ENCODE results near the gene GTF2I.

Gene GTF2I

GRCh38 chr7:74682829-74683228 is 25.3 kb downstream of the GTF2I start:
- Histone ChIP-seq H3K9ac (ENCODE audit: low read depth, low read length) (no peak overlapping the region), H3K4me2 (ENCODE audit: insufficient read depth, low read length) (no peak overlapping the region), H3K27ac (ENCODE audit: low read length) (no peak overlapping the region), H3K4me1 (ENCODE audit: insufficient read depth, low read length) (no peaks in the 10 kb centered on the region), H3K36me3 (ENCODE audit: insufficient read depth, low read length) (peaks cover 23% of the 10 kb centered on the region), H3K4me3 (ENCODE audit: low read depth in 1 of 2, low read length in 2 of 2) (no peak overlapping the region), H3K27me3 (ENCODE audit: insufficient read depth, low read length, poor library complexity) (no peaks in the 10 kb centered on the region), H4K20me1 (ENCODE audit: insufficient read depth, low read length) (peaks cover 77% of the 10 kb centered on the region), H3K79me2 (ENCODE audit: insufficient read depth, low read length) (peaks cover 99% of the 10 kb centered on the region), H3K9me3 (ENCODE audit: insufficient read depth, low read length, severe bottlenecking) (no peaks in the 10 kb centered on the region), H2AFZ (ENCODE audit: low read depth, low read length) (no peak overlapping the region)
- ATAC-seq (ENCODE audit: insufficient read depth, low read depth) (no peak), DNase-seq (no peak)
- no peak for TF ChIP-seq EZH2 (IDR thresholded peaks at IDR 0.05; ENCODE audit: borderline replicate concordance, low read depth, low read length, severe bottlenecking)
- TF ChIP-seq, protein P1, sequence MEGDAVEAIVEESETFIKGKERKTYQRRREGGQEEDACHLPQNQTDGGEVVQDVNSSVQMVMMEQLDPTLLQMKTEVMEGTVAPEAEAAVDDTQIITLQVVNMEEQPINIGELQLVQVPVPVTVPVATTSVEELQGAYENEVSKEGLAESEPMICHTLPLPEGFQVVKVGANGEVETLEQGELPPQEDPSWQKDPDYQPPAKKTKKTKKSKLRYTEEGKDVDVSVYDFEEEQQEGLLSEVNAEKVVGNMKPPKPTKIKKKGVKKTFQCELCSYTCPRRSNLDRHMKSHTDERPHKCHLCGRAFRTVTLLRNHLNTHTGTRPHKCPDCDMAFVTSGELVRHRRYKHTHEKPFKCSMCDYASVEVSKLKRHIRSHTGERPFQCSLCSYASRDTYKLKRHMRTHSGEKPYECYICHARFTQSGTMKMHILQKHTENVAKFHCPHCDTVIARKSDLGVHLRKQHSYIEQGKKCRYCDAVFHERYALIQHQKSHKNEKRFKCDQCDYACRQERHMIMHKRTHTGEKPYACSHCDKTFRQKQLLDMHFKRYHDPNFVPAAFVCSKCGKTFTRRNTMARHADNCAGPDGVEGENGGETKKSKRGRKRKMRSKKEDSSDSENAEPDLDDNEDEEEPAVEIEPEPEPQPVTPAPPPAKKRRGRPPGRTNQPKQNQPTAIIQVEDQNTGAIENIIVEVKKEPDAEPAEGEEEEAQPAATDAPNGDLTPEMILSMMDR (IDR thresholded peaks at IDR 0.05; ENCODE audit: borderline replicate concordance, extremely low read depth, low read length, poor library complexity, severe bottlenecking): no peak

- Histone ChIP-seq H3K27me3 (ENCODE audit: insufficient read depth, low read length, poor library complexity) (no peaks in the 10 kb centered on the region), H3K9me3 (ENCODE audit: insufficient read depth, low read length, severe bottlenecking) (no peaks in the 10 kb centered on the region), H3K4me3 (ENCODE audit: low read depth in 1 of 2, low read length in 2 of 2) (no peak overlapping the region), H3K4me2 (ENCODE audit: insufficient read depth, low read length) (no peak overlapping the region), H3K9ac (ENCODE audit: low read depth, low read length) (no peak overlapping the region), H2AFZ (ENCODE audit: low read depth, low read length) (no peak overlapping the region), H3K27ac (ENCODE audit: low read length) (no peak overlapping the region), H3K4me1 (ENCODE audit: insufficient read depth, low read length) (no peaks in the 10 kb centered on the region), H3K36me3 (ENCODE audit: insufficient read depth, low read length) (peaks cover 25% of the 10 kb centered on the region), H3K79me2 (ENCODE audit: insufficient read depth, low read length) (peaks cover 99% of the 10 kb centered on the region), H4K20me1 (ENCODE audit: insufficient read depth, low read length) (peaks cover 76% of the 10 kb centered on the region)
- no peak for DNase-seq
- no peak; the same call in 2 of the 3 replicates for ATAC-seq (ENCODE audit: insufficient read depth, low read depth)
- no peak for TF ChIP-seq EZH2 (IDR thresholded peaks at IDR 0.05; ENCODE audit: borderline replicate concordance, low read depth, low read length, severe bottlenecking)
- TF ChIP-seq, protein P1 (IDR thresholded peaks at IDR 0.05; ENCODE audit: borderline replicate concordance, extremely low read depth, low read length, poor library complexity, severe bottlenecking): no peak
Observed at GRCh38 chr7:74683799-74684198, 26.3 kb downstream of the GTF2I start.

GRCh38 chr7:74684473-74684872 is 27.0 kb downstream of the GTF2I start:
- H3K79me2 ChIP-seq (ENCODE audit: insufficient read depth, low read length): peaks cover 98% of the 10 kb centered on the region
- no peaks in the 10 kb centered on the region for H3K9me3 ChIP-seq (ENCODE audit: insufficient read depth, low read length, severe bottlenecking)
- no peaks in the 10 kb centered on the region for H3K27me3 ChIP-seq (ENCODE audit: insufficient read depth, low read length, poor library complexity)
- H3K36me3 ChIP-seq (ENCODE audit: insufficient read depth, low read length): peaks cover 32% of the 10 kb centered on the region
- no peak overlapping the region for H3K4me3 ChIP-seq (ENCODE audit: low read depth in 1 of 2, low read length in 2 of 2)
- no peak overlapping the region for H3K27ac ChIP-seq (ENCODE audit: low read length)
- H3K9ac ChIP-seq (ENCODE audit: low read depth, low read length): no peak overlapping the region
- TF ChIP-seq, protein P1 (IDR thresholded peaks at IDR 0.05; ENCODE audit: borderline replicate concordance, extremely low read depth, low read length, poor library complexity, severe bottlenecking): no peak
- TF ChIP-seq EZH2 (IDR thresholded peaks at IDR 0.05; ENCODE audit: borderline replicate concordance, low read depth, low read length, severe bottlenecking): no peak
- no peaks in the 10 kb centered on the region for H3K4me1 ChIP-seq (ENCODE audit: insufficient read depth, low read length)
- H2AFZ ChIP-seq (ENCODE audit: low read depth, low read length): no peak overlapping the region
- H3K4me2 ChIP-seq (ENCODE audit: insufficient read depth, low read length): no peak overlapping the region
- ATAC-seq (ENCODE audit: insufficient read depth, low read depth) (no peak), DNase-seq (no peak)
- H4K20me1 ChIP-seq (ENCODE audit: insufficient read depth, low read length): peaks cover 76% of the 10 kb centered on the region

DNA sequence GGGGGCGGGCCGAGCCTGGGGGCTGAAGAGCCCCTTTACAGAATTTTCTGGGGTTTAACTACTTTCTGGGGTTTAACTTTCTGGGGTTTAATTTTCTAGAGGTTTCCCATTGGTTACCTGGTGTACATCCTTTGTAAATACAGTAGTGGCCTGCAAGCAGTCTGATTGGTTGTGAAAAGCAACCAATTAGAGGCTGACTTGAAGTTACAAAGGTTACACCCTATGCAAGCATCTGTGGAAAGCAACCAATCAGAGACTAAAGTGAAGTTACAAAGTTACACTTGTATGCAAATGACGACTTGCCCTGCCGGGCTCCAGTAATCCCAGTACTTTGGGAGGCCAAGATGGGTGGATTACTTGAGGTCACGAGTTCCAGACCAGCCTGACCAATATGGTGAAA is 27.4 kb downstream of the GTF2I start:
- Histone ChIP-seq H3K27ac (ENCODE audit: low read length) (no peak overlapping the region), H3K9ac (ENCODE audit: low read depth, low read length) (no peak overlapping the region), H3K27me3 (ENCODE audit: insufficient read depth, low read length, poor library complexity) (no peaks in the 10 kb centered on the region), H2AFZ (ENCODE audit: low read depth, low read length) (no peak overlapping the region), H3K4me1 (ENCODE audit: insufficient read depth, low read length) (no peaks in the 10 kb centered on the region), H4K20me1 (ENCODE audit: insufficient read depth, low read length) (peaks cover 77% of the 10 kb centered on the region), H3K4me2 (ENCODE audit: insufficient read depth, low read length) (no peak overlapping the region), H3K79me2 (ENCODE audit: insufficient read depth, low read length) (peaks cover 98% of the 10 kb centered on the region), H3K36me3 (ENCODE audit: insufficient read depth, low read length) (peaks cover 33% of the 10 kb centered on the region), H3K9me3 (ENCODE audit: insufficient read depth, low read length, severe bottlenecking) (no peaks in the 10 kb centered on the region), H3K4me3 (ENCODE audit: low read depth in 1 of 2, low read length in 2 of 2) (no peak overlapping the region)
- TF ChIP-seq, protein P1 (IDR thresholded peaks at IDR 0.05; ENCODE audit: borderline replicate concordance, extremely low read depth, low read length, poor library complexity, severe bottlenecking): no peak
- no peak for TF ChIP-seq EZH2 (IDR thresholded peaks at IDR 0.05; ENCODE audit: borderline replicate concordance, low read depth, low read length, severe bottlenecking)
- DNase-seq (no peak), ATAC-seq (ENCODE audit: insufficient read depth, low read depth) (no peak)
